Measurements from ENCODE around the gene CGB1.

CGB1 gene

GRCh38 chr19:48993175-48994034 is 43.3 kb downstream of the CGB1 start, which contains the start of the genes GYS1 and RUVBL2:
TSS of gene GYS1 (minus strand) at chr19:48993309. CDS start at chr19:48993112, 197 bp downstream.
TSS of gene RUVBL2 (plus strand) at chr19:48993887. CDS start at chr19:48993912, 25 bp downstream.
- DNase-seq: peak; percentile 94

GRCh38 chr19:48992581-48993174 is 44.0 kb downstream of the CGB1 start:
- no peak for DNase-seq

DNA sequence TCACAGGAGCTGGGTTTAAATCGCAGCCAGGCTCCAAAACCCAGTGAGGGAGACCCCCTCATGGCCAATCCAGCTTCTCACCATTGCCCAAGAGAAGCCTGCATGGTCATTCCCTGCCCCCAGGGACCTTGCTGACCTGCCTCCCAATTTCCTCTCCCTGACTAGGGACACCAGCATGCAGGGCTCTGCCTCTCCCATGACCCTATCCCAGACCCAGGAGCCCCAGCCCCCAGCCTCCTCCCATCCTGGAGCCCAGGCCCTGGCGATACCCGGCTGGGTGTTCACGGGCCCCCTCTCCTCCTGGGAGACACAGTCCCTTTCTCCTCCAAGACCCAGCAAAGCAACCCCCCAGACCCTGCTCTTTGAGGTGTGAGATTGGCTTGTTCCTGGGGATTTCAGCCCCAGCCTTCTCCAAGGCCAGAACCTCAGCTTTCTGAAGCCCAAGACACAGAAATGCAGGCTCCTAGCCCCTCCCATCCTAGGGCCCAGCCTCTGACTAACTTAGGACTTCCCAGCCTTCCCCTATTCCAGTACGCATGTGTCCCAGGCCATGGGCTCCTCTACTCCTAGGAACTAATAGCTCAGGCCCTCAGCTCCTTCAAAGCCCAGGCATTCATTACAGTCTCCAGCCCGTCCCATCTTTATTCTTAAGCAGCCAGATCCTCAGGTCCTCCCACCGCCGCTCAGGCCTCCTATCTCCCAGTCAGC is 44.7 kb downstream of the CGB1 start:
- DNase-seq: no peak

GRCh38 chr19:48991011-48991609 is 45.6 kb downstream of the CGB1 start:
- DNase-seq: no peak

DNA sequence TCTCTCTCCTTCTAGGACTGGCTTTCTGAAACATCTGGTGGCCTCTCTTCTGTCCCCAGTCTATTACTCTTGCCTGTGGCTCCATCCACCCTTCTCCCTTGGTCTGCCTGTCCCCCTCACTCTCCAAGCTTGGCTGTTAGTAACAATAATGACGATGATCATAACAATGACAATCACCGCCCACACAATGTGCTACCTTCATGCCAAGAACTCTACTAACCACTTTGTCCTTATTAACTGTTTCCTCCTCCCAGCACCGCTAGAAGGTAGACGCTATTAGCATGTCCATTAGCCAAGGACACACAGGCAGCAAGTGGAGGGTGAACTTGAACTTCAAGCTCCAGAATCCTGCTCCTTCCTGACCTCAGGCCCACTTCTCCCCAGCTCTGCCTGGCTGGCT is 46.3 kb downstream of the CGB1 start:
- no peak for DNase-seq

- DNase-seq: no peak
These were observed 46.9 kb downstream of the CGB1 start for GRCh38 chr19:48989701-48990291.

GRCh38 chr19:48988860-48989259 is 47.8 kb downstream of the CGB1 start:
- DNase-seq: no peak

DNA sequence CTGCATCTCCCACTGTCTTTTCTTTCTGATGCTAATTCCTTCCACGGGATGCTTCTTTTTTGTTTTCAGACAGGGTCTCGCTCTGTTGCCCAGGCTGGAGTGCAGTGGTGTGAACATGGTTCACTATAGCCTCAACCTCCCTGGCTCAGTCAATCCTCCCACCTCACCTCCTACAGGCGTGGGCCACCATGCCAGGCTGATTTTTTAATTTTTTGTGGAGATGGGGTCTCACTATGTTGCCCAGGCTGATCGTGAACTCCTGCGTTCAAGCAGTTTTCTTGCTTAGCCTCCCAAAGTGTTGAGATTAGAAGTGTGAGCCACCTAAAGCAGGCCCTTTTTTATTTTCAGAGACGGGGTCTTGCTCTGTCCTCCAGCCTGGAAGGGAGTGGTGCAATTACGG is 48.4 kb downstream of the CGB1 start:
- DNase-seq: no peak

DNA sequence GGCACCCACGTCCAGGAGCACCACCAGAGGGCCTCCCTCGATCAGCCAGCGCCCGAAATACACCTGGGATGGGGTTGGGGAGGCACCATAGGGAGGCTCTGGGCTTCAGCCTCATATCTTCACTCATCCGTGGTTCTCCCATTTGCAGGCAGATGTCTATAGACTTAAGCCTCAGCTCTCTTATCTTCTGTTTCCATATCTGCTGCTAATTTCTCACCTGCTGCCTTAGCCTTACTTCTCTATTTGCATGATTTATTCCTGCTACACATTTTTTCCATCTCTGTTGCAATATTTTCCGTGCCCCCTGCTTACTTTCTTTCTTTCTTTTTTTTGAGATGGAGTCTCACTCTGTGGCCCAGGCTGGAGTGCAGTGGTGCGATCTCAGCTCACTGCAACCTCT is 49.4 kb downstream of the CGB1 start:
- DNase-seq: no peak

- DNase-seq: no peak
These were observed 50.5 kb downstream of the CGB1 start for GRCh38 chr19:48986211-48986610.

- no peak for DNase-seq
These were observed 51.0 kb downstream of the CGB1 start for GRCh38 chr19:48985711-48986110.
